ENCODE data around the gene MOB3C.

MOB3C gene

GRCh38 chr1:46637444-46638083, 21.0 kb upstream of the MOB3C start:
- no peak for DNase-seq

- no peak for DNase-seq
Measured at GRCh38 chr1:46635205-46635604, 18.6 kb upstream of the MOB3C start.

GRCh38 chr1:46630719-46631118, 14.1 kb upstream of the MOB3C start:
- DNase-seq: no peak

GRCh38 chr1:46623743-46624644, 7.4 kb upstream of the MOB3C start:
- DNase-seq: no peak

DNA sequence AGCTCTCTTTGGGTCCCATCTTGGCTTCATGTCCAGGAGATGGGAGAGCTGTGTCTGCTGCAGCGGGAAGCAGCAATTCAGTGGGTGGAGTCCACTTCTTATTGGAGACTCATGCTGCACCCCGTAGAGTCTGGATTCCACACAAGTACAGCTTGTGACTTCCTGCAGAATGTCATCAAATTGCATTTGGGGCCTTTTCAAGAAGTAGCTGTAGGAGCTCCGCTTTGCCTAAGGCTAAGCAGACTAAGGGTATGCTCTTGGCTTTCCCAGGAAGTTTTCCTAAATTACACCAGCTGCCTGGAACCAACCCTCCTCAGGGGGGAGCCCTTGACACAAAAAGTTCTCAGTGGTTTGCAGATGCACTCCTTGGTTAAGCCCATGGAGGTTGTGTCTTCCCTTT, 5.7 kb upstream of the MOB3C start:
- DNase-seq: no peak

GRCh38 chr1:46621930-46622329, 5.3 kb upstream of the MOB3C start:
- DNase-seq: no peak

DNA sequence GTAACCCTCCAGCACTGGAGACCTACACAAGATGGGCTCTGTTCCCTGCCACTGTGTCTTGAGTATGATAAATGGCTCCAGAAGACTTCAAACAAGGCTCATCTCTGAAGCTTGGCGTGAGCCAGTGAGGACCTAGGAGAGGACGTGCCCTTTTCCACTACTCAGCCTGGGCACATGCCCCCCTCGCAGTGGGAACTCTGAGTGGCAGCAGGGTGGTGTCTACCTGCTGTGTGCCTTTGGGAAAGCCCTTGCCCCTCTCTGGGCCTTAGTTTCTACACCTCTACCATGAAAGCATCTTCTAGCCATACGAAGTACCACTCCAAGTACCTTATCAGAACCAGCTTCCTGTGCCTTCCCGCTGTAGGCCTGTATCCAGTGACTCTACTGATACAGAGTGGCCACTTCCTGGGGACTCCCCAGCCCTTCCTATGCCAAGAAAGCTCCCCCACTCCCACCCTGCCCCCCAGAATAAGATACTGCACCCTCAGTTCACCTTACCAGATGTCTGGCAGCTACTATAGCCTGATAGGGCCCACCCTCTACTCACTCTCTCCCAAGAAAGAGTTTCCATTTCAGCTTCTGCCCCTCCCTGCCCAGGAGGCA, 3.1 kb upstream of the MOB3C start:
- no peak for DNase-seq

DNA sequence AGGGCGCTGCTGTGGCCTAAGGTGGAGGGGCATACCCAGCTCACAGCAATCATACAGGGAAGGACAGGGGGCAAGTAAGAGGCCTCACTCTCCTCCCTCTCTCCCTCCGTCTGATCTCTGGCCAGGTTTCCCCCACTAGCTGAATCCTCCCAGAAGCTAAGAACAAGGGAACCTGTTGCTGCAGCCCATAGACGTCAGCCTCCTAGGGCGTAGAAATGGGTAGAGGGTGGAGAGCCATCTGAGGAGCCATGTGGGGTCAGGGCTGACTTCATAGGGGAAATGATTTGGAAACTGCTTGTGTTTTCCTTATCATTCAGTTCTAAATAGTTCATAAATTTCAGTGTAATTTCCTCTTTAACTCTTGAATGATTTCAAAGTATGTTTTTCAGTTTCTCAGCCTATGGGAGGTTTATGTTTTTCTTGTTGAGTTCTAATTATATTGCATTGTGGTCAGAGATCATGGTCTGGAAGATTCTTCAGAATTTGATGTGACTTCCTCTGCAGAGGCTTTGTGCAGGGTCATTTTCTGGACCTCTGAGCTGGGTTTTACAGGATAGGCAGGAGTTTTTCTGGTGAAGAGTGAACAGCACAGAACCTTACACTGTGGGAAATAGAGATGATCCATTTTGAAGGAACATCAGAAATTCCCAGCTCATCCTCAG, 2.3 kb upstream of the MOB3C start:
- DNase-seq: no peak

- DNase-seq: no peak
Measured at GRCh38 chr1:46617833-46618232, 1.2 kb upstream of the MOB3C start.

- no peak for DNase-seq
Measured at GRCh38 chr1:46617108-46617800, 643 bp upstream of the MOB3C start.

GRCh38 chr1:46615735-46616134, 876 bp downstream of the MOB3C start:
- peak; percentile 37 for DNase-seq

DNA sequence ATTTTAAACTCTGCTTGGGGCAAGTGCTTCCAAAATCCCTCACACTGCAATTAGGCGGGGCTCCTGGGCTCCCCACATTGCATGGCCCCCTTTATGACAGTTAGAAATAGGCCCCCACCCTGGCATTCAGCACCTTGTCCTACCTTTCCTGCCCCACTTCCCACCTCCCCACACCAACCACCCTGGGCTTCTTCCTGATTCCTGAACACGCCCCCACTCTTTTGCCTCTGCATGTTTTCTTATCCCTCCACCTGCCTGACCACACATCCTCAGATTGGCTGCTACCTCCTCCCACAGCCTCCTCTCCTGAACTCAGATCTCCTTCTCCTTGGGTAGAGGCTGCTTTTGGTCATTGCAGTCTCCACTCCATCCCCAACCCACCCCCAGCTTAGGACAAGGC, 1.5 kb downstream of the MOB3C start:
- DNase-seq: no peak

GRCh38 chr1:46614604-46614984, 2.0 kb downstream of the MOB3C start:
- DNase-seq: no peak

DNA sequence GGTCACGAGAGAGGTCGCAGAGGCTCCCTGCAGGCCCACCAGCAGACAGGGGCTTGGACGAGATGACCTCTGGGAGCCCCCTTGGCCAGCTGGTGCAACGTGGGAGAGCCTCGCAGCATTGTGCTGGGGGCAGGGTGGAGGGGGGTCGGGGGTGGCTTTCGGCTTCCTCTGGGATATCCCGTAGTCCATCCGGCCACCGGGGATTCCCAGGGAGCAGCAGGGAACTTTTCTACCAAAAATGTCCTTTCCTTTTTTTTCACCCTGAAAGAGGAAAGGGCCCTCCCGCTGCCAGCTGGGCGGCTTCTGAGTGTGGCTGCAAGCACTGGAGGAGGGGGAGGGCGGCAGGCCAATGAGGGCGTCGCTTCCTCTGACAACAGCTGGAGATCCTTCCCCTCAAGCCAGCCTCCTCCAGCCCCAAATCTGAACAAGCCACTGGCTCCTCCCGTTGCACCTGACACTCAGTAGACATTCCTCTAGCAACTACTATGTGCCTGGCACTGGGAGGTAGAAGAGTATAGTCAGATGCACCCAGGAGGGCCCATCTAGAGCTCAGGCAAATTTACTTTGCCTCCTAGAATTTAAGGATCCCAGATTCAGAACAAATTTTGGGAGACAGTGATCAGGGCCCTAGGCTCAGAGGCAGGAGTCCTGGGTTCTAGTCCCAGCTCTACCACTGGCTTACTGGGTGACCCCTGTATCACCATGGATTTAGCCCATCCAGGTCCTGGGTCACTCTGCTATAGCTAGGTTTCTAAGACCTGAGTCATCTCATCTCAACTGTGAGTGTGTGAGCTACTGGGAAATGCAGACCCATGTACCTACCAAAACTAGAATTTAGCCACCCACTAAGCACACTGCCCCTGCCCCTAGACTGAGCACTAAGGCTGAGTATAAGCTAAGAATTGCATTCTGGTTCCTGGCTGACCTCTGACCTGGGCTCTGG, 2.7 kb downstream of the MOB3C start:
- DNase-seq: peak; percentile 54

DNA sequence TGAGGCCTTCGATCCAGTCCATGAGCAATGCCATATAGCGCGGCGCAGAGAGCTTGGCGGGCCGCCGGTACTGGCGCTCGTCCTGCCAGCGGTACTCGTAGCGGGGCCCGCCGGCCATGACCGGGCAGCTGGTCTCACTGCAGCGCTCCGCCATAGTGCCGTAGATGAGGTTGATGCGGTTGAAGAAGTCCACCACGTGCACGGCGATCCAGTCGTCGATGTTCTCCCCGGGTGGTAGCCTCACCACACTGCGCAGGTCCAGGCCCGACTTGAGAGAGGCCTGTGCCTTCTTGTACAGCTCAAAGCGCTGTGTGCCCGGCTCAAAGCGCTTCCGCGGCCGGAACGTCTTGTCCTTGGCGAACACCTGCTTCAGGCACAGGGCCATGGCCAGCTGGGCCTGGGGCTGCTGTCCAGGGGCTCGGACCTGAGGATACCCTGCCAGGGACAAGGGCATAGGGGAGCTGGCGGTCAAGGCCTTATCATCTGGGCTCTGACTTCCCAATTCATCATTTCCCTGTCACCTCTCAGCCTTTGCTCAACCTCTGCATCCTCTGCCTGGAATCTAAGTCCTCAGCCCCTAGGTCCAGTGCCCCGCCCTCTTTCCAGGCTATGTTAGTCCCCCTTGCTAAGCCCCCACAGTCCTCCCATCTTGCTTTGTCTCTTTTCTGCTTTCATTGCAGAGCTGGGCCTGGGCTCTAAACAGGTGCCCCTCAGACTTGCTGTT, 3.5 kb downstream of the MOB3C start:
- DNase-seq: no peak

DNA sequence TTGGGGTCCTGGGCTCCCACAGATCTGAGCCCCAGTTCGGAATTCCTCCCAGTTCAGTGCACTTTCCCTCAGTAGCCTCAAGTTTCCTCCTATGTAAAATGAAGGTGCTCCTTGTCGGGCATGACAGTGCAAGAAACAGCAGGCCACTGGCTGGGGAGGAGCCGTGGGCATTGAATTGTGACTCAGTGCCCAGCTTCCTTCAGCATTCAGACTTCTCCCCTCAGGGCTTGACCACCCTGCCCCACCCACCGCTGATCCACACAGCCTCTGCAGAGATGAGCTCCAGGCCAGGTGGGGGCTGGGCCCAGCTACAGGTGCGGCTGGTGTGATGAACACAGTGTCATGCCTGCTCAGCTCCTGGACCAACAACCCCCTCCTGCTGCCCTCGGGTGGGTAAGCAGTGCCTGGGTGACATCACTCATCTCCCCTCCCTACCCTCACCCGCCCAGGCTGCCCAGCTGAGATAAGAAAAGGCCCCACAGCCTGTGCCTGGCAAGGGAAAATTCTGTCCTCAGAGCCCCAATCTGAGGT, 4.9 kb downstream of the MOB3C start:
- DNase-seq: no peak

DNA sequence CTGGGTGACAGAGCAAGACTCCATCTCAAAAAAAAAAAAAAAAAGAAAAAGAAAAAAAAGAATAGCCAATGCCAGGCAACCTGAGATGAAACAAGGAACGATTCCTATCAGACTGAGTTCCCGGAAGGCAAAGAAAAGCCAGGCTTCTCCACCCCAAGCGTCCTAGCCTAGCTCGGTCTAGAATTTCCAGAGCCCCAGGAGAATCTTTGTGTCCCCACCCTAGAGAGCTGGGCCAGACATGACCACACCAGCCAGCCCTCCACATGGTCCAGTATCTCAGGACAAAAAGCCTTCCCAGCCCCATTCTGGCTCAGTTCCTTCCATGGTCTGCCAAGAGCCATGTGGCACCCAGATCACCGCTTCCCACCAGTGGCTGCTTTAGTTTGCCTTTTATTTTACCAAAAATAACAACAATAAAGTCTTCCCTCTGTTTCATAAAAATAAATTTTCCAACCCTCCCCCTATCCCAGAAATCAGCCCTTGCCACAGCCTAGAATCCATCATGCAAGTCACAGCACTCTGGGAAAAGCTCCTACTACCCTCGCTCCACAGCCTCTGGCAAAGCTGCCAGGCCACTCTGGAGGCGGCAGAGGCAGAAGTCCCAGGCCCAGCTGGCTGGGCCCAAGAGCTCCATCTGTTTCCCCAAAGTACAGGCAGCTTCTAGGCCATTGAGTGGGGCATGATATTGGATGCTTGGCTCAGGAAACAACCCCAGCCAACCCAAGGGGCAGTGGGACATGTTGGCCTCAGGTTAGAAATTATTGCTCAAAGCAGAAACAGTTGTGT, 9.1 kb downstream of the MOB3C start:
- no peak for DNase-seq

GRCh38 chr1:46606255-46606965, 10.2 kb downstream of the MOB3C start:
- DNase-seq: no peak

DNA sequence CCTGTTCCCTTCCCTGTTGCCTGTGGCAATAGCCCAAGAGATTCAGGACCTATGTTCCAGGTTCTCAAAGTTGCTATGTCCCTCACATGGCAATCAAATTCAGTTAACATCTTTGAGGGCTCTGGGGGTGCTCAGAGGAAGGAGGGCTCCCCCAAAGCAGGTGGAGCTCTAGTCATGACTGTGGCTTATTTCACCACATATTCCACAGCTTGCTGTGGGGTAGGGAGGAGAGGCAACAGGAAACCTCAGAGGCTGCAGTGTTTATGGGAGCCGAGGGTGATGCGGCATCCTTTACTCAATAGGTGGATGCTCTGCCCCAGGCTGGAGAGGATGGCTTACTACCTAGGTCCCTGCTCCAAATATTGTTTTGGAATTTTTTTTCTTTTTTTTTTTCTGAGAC, 11.4 kb downstream of the MOB3C start:
- DNase-seq: no peak
